HEK293 (cell line): ENCODE data around the gene NUDCD3.

Source experiments
- CTCF ChIA-PET: fragments of 350-600 bp; formaldehyde crosslinking; extraction: SDS; loops from one replicate; lab custom pipeline; 2021; ENCODE audit warnings: antibody characterized with exemption; lab: Yijun Ruan, JAX
- POLR2A ChIA-PET: fragments of 300-600 bp; formaldehyde crosslinking; extraction: SDS; loops from one replicate; lab custom pipeline; 2020; ENCODE audit warnings: antibody characterized with exemption, inconsistent platforms; lab: Yijun Ruan, JAX
- H3K27ac ChIP-seq: fragments of 200-500 bp; sonication (Bioruptor generic); 2 replicates; pipeline ENCODE4 v1.5.1; 2014; ENCODE audit warnings: low read depth, low read length, control low read depth, inconsistent platforms; ENCODE audit errors: extremely low read depth
- H3K36me3 ChIP-seq, 2 experiments: fragments of 200-500 bp in 1 of 2; sonication (Bioruptor generic) in 1 of 2; 1 replicate in 1 of 2; 2 replicates in 1 of 2; pipeline ENCODE4 v1.5.1; 2014 to 2017; ENCODE audit warnings: inconsistent platforms in 2 of 2, low read length in 2 of 2; ENCODE audit not compliant: control insufficient read depth in 2 of 2, insufficient read depth in 1 of 2
- H3K4me1 ChIP-seq: fragments of 200-500 bp; sonication (Bioruptor generic); 2 replicates; pipeline ENCODE4 v1.5.1; 2014; ENCODE audit warnings: mild to moderate bottlenecking, low read length, inconsistent platforms; ENCODE audit not compliant: control insufficient read depth, insufficient read depth
- H3K4me3 ChIP-seq: 2 replicates; pipeline ENCODE4 v1.5.1; 2011; ENCODE audit warnings: low read depth, mild to moderate bottlenecking, control low read depth, low read length, moderate library complexity
- H3K9me3 ChIP-seq: fragments of 200-500 bp; sonication (Bioruptor generic); 2 replicates; pipeline ENCODE4 v1.5.1; 2014; ENCODE audit warnings: low read depth, low read length, inconsistent platforms; ENCODE audit not compliant: control insufficient read depth, insufficient read depth
- BCL6B ChIP-seq: fragments of 450-650 bp; formaldehyde crosslinking; IDR thresholded peaks from 2 replicates; pipeline ENCODE4 v1.5.1; 2017; ENCODE audit warnings: missing biosample characterization, missing genetic modification characterization
- PRDM2 ChIP-seq: fragments of 450-650 bp; formaldehyde crosslinking; IDR thresholded peaks from 2 replicates; pipeline ENCODE4 v1.5.1; 2016; ENCODE audit warnings: missing biosample characterization, missing genetic modification characterization, borderline replicate concordance
- TSHZ1 ChIP-seq: fragments of 450-650 bp; formaldehyde crosslinking; IDR thresholded peaks from 2 replicates; pipeline ENCODE4 v1.5.1; 2016; ENCODE audit warnings: missing biosample characterization, missing genetic modification characterization, borderline replicate concordance
- ZFP3 ChIP-seq: fragments of 450-650 bp; formaldehyde crosslinking; IDR thresholded peaks from 2 replicates; pipeline ENCODE4 v1.5.1; 2016; ENCODE audit warnings: low read depth, missing biosample characterization, missing genetic modification characterization
- ZNF146 ChIP-seq: fragments of 450-650 bp; formaldehyde crosslinking; IDR thresholded peaks from 2 replicates; pipeline ENCODE4 v1.5.1; 2016; ENCODE audit warnings: missing biosample characterization, missing genetic modification characterization
- ZNF223 ChIP-seq: fragments of 450-650 bp; formaldehyde crosslinking; IDR thresholded peaks from 2 replicates; pipeline ENCODE4 v1.5.1; 2016; ENCODE audit warnings: missing biosample characterization, missing genetic modification characterization
- ZNF280D ChIP-seq: fragments of 450-650 bp; formaldehyde crosslinking; IDR thresholded peaks from 2 replicates; pipeline ENCODE4 v1.5.1; 2016; ENCODE audit warnings: missing biosample characterization, missing genetic modification characterization
- ZNF341 ChIP-seq: fragments of 450-650 bp; formaldehyde crosslinking; IDR thresholded peaks from 2 replicates; pipeline ENCODE4; 2016; ENCODE audit warnings: low read depth, missing biosample characterization, missing genetic modification characterization
- ZNF449 ChIP-seq: fragments of 450-650 bp; formaldehyde crosslinking; IDR thresholded peaks from 2 replicates; pipeline ENCODE4 v1.5.1; 2017; ENCODE audit warnings: missing biosample characterization, mild to moderate bottlenecking, missing genetic modification characterization, moderate library complexity
- ZNF488 ChIP-seq: fragments of 450-650 bp; formaldehyde crosslinking; IDR thresholded peaks from 2 replicates; pipeline ENCODE4 v1.5.1; 2016; ENCODE audit warnings: missing biosample characterization, missing genetic modification characterization
- ZNF76 ChIP-seq: fragments of 450-650 bp; formaldehyde crosslinking; IDR thresholded peaks from 2 replicates; pipeline ENCODE4; 2016; ENCODE audit warnings: low read depth, missing biosample characterization, missing genetic modification characterization, borderline replicate concordance
- ZSCAN5A ChIP-seq: fragments of 450-650 bp; formaldehyde crosslinking; IDR thresholded peaks from 2 replicates; pipeline ENCODE4 v1.5.1; 2016; ENCODE audit warnings: missing biosample characterization, missing genetic modification characterization

The NUDCD3 gene

GRCh38 chr7:44366986-44367385 is 123.5 kb downstream of the NUDCD3 start:
- POLR2A ChIA-PET: no interaction called here
- TF ChIP-seq ZNF488 (tag by site-specific recombination) (no peak), TSHZ1 (no peak), ZFP3 (tag by site-specific recombination) (no peak), ZSCAN5A (tag by site-specific recombination) (no peak)
- Histone ChIP-seq H3K4me1 (no peaks in the 10 kb centered on the region), H3K27ac (no peak overlapping the region), H3K36me3 (no peaks in the 10 kb centered on the region), H3K4me3 (no peak overlapping the region), H3K9me3 (no peaks in the 10 kb centered on the region)
- CTCF ChIA-PET: no interaction called here

GRCh38 chr7:44353668-44354067 is 136.8 kb downstream of the NUDCD3 start:
- ChIA-PET CTCF (no interaction called here), POLR2A (no interaction called here)
- TF ChIP-seq ZNF449 (tag by site-specific recombination) (no peak), ZNF341 (tag by site-specific recombination) (no peak), BCL6B (tag by site-specific recombination) (no peak), ZNF280D (0 out of 2 replicates have a peak, but pooled peaks have one; percentile 59), ZNF223 (tag by site-specific recombination) (no peak), ZNF146 (tag by site-specific recombination) (peak; percentile 57; the same call in 1 of the 2 replicates), ZNF76 (tag by site-specific recombination) (no peak), PRDM2 (no peak)
- no peaks in the 10 kb centered on the region for H3K4me1 ChIP-seq
- H3K9me3 ChIP-seq: no peaks in the 10 kb centered on the region
- H3K36me3 ChIP-seq: no peaks in the 10 kb centered on the region
- no peak overlapping the region for H3K27ac ChIP-seq
- no peak overlapping the region for H3K4me3 ChIP-seq
